Measurements from ENCODE around the gene KAZN.

Gene KAZN

GRCh38 chr1:14585728-14586127, 12.8 kb upstream of the KAZN start:
- TF ChIP-seq CTCF (IDR thresholded peaks at IDR 0.05; ENCODE audit: low read depth, low read length): no peak
- no peak for DNase-seq (ENCODE audit: extremely low read depth, low read depth)

- no peak for TF ChIP-seq CTCF (IDR thresholded peaks at IDR 0.05; ENCODE audit: low read depth, low read length)
- DNase-seq (ENCODE audit: extremely low read depth, low read depth): no peak
These were observed 7.9 kb upstream of the KAZN start for GRCh38 chr1:14590411-14591180.

- DNase-seq (ENCODE audit: extremely low read depth, low read depth): no peak
- TF ChIP-seq CTCF (IDR thresholded peaks at IDR 0.05; ENCODE audit: low read depth, low read length): no peak
These were observed 6.9 kb upstream of the KAZN start for GRCh38 chr1:14591600-14591999.

GRCh38 chr1:14592004-14592631, 6.4 kb upstream of the KAZN start:
- no peak for DNase-seq (ENCODE audit: extremely low read depth, low read depth)
- TF ChIP-seq CTCF (IDR thresholded peaks at IDR 0.05; ENCODE audit: low read depth, low read length): no peak

- DNase-seq (ENCODE audit: extremely low read depth, low read depth): no peak
- TF ChIP-seq CTCF (IDR thresholded peaks at IDR 0.05; ENCODE audit: low read depth, low read length): no peak
These were observed 5.2 kb upstream of the KAZN start for GRCh38 chr1:14593302-14593701.

GRCh38 chr1:14594045-14594444, 4.4 kb upstream of the KAZN start:
- no peak for TF ChIP-seq CTCF (IDR thresholded peaks at IDR 0.05; ENCODE audit: low read depth, low read length)
- no peak for DNase-seq (ENCODE audit: extremely low read depth, low read depth)

- no peak for TF ChIP-seq CTCF (IDR thresholded peaks at IDR 0.05; ENCODE audit: low read depth, low read length)
- no peak for DNase-seq (ENCODE audit: extremely low read depth, low read depth)
These were observed 1.9 kb upstream of the KAZN start for GRCh38 chr1:14596591-14596990.
